Lower leg skin (tissue), 4 donors: ENCODE measurements around the gene TLR6. TPM values are rescaled to one million over a fixed set of nuclear protein-coding genes. Genes with fewer than 3 reads are reported as not detected.

ENCODE experiments used
- DNase-seq, 2 donors: peaks; one replicate each; pipeline ENCODE4 v3.0.0-alpha.2; 2019; ENCODE audit warnings: low spot score in 2 of 2
- H3K4me3 ChIP-seq: fragments of 200-600 bp; sonication (generic); 2 replicates; pipeline ENCODE4 v1.5.1; 2017; ENCODE audit warnings: mild to moderate bottlenecking, low read depth; ENCODE audit not compliant: poor library complexity, severe bottlenecking
- POLR2A ChIP-seq, 2 donors: fragments of 450-650 bp; IDR thresholded peaks; one replicate each; pipeline ENCODE4 v1.6.1; 2016 to 2017; ENCODE audit warnings: antibody characterized with exemption in 2 of 2, mild to moderate bottlenecking in 1 of 2, moderate library complexity in 1 of 2
- WGBS, 2 donors: methylation state at CpG; one replicate each; pipeline ENCODE4 v1.1.5; 2018; 5-methylcytosine and 5-hydroxymethylcytosine counted together
- intact Hi-C: fragments of 100-400 bp; cut with DNase I; formaldehyde crosslinking; loops from one replicate; pipeline ENCODE4 v1.15.0; 2023; ENCODE audit warnings: low total_unique reads
- total RNA-seq, 4 donors: library from RNA; depleted of rRNA; stranded (reverse); fragments of >200 nt; gene quantifications; one replicate each; pipeline ENCODE4 v1.1.0, GENCODE V29; 2016
- TF ChIP-seq, protein P1 (sequence below), 3 donors: fragments of 450-650 bp; IDR thresholded peaks; one replicate each; pipeline ENCODE4 v1.5.1; 2016; ENCODE audit warnings: antibody characterized with exemption in 3 of 3, mild to moderate bottlenecking in 3 of 3, moderate library complexity in 2 of 3

Gene TLR6
- total RNA-seq, 4 donors from 2014 or later: 1.1 to 4.0 (median 2.2) TPM

DNA sequence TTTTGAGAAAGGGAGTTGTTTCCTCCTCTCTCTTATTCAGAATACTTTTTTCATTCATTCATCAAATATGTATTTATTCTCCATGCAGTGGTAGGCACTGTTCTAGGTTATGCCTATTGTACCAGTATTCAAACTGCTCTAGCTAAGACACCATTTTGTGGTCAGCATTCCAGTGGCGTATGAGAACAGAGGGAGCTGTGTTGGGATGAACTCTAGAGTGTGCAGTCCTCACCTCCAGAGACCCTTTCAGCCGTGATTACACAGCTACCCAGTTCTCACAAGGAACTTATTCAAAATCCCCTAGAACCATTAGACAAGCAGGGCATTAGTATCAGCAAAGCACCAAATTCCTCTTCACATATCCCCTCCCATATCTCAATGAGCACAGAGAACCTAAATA, 56.3 kb downstream of the TLR6 start:
- H3K4me3 ChIP-seq: no peak overlapping the region
- TF ChIP-seq, protein P1, sequence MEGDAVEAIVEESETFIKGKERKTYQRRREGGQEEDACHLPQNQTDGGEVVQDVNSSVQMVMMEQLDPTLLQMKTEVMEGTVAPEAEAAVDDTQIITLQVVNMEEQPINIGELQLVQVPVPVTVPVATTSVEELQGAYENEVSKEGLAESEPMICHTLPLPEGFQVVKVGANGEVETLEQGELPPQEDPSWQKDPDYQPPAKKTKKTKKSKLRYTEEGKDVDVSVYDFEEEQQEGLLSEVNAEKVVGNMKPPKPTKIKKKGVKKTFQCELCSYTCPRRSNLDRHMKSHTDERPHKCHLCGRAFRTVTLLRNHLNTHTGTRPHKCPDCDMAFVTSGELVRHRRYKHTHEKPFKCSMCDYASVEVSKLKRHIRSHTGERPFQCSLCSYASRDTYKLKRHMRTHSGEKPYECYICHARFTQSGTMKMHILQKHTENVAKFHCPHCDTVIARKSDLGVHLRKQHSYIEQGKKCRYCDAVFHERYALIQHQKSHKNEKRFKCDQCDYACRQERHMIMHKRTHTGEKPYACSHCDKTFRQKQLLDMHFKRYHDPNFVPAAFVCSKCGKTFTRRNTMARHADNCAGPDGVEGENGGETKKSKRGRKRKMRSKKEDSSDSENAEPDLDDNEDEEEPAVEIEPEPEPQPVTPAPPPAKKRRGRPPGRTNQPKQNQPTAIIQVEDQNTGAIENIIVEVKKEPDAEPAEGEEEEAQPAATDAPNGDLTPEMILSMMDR (IDR thresholded peaks at IDR 0.05): no peak

DNA sequence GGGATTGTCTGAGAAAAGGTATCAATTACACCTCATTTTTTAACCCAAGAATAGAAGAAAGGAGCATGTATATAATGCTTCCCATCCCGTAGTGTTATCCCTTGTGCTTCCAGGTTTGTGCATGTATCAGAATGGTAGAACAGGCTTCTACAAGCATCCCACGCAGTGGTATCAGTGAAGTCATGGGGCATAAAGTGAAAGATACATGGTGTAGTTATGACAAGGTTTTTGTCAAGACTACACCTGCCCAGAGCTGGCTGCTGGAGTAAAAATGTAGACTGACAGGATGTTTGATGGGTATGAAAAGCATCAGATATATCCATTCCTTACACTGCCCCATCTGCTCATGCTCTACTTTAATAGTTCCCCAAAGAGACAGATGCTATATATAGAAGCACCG, 61.5 kb downstream of the TLR6 start:
- no peak overlapping the region for H3K4me3 ChIP-seq
- no peak for DNase-seq
- 55 to 68% methylated on average over 3 of the region's 3 CpGs for WGBS, 2 donors
- intact Hi-C loops: no loop called here
- no peak for TF ChIP-seq POLR2A (IDR thresholded peaks at IDR 0.05)
- TF ChIP-seq, protein P1 (IDR thresholded peaks at IDR 0.05): no peak

More for the DNA sequence above, 56.3 kb downstream of the TLR6 start:
- intact Hi-C loops: no loop called here
- 69 to 79% methylated on average over 2 of the region's 2 CpGs for WGBS, 2 donors
- no peak for DNase-seq

DNA sequence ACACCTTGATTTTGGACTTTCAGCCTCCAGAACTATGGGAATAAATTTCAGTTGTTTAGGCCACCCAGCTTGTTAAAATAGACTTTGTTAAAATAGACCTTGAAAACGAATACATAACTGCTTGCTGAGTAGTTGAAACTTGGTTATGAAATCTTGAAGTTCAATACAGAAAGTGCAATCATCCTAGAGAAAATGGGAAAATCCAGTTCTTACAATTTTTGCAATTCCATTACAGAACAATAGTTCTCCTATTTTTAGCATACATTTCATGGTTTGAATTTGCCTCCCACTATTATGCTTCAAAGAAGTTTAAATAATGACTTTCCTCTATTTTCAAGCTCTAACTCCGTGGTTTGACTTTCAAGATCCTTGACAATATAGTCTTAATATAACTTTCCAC, 62.6 kb downstream of the TLR6 start:
- intact Hi-C loops: no loop called here
- TF ChIP-seq POLR2A (IDR thresholded peaks at IDR 0.05): no peak
- TF ChIP-seq, protein P1 (IDR thresholded peaks at IDR 0.05): no peak
- 72 to 79% methylated on average over 2 of the region's 2 CpGs for WGBS, 2 donors
- DNase-seq: no peak
- no peak overlapping the region for H3K4me3 ChIP-seq

DNA sequence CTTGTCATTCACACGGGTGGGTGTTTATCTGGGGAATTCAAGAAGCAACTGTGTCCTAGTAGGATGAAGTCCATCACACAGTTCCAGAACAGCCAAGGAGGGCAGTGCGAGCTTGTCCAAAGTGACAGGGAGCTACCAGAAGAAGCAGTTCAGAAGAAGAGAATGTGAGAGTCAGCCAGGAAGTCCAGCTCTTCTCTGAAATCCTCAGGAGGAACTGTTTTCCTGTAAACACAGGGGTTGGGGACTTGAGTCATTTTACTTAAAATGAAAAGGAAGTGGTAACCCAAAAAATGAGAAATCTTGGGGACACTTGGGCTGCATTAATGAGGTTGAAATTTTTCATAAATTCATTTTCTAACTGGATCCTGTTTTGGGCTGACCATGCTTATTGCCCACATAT, 65.6 kb downstream of the TLR6 start:
- WGBS, 2 donors: 68% methylated on average over 2 of the region's 2 CpGs
- no peak for DNase-seq
- TF ChIP-seq POLR2A (IDR thresholded peaks at IDR 0.05): no peak
- TF ChIP-seq, protein P1 (IDR thresholded peaks at IDR 0.05): no peak
- H3K4me3 ChIP-seq: no peak overlapping the region
- intact Hi-C loops: no loop called here

DNA sequence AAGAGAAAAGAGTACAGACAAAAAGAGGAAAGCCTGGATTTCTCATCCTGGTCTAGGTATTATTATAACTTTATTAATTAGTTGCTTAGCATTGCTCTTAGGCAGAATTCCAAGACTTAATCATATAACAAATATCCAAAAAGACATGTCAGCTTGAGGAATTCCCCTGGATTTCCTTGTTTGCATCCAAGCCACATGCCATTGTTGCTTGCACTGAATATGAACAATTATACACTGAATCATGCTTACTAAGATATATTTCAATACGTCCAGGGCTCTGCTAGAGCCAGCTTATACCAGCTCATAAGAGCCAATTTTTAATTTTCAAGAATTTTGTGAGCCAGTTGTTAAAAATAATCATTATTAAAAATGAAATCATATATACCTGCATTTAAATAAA, 68.3 kb downstream of the TLR6 start:
- no peak for DNase-seq
- WGBS, 2 donors: 13 to 21% methylated on average over 1 of the region's 1 CpG
- no peak overlapping the region for H3K4me3 ChIP-seq
- no peak for TF ChIP-seq POLR2A (IDR thresholded peaks at IDR 0.05)
- TF ChIP-seq, protein P1 (IDR thresholded peaks at IDR 0.05): no peak
- intact Hi-C loops: no loop called here

DNA sequence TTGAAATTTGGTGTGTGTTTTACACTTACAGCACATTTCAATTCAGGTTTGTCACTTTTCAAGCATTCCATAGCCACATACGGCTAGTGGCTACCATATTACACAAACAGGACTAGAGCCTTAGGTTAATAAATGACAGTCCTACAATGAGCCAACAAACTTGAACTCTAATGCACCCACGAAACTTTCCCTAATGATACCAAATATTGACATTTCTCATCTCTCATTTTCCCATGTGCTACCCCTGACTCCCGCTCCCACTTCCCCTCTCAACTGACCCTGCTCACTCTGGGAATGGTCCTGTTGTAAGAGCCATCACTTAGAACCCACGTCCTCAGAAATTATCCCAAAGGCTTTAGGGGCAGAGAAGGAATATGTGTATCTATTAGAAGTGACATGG, 68.9 kb downstream of the TLR6 start:
- H3K4me3 ChIP-seq: no peak overlapping the region
- TF ChIP-seq, protein P1 (IDR thresholded peaks at IDR 0.05): no peak
- no peak for TF ChIP-seq POLR2A (IDR thresholded peaks at IDR 0.05)
- DNase-seq: no peak
- intact Hi-C loops: no loop called here
- 93 to 94% methylated on average over 4 of the region's 4 CpGs for WGBS, 2 donors
